Large intestine (tissue), 3 donors: ENCODE results near the gene FUOM. TPM values are rescaled to one million over a fixed set of nuclear protein-coding genes. Genes with fewer than 3 reads are reported as not detected.
A peak's percentile ranks its signal among the peaks of the same experiment; 100 is the strongest.

Experiments used
- DNase-seq, 2 donors: peaks; one replicate each; pipeline versions ENCODE4 v3.0.0 to v3.0.0-alpha.2; 2013
- H3K27ac ChIP-seq: one replicate; pipeline ENCODE4 v1.5.1; 2013; ENCODE audit warnings: low read length
- H3K27me3 ChIP-seq: 2 replicates; pipeline ENCODE4 v1.6.1; 2013; ENCODE audit warnings: low read length; ENCODE audit not compliant: control insufficient read depth, insufficient read depth
- H3K36me3 ChIP-seq: 2 replicates; pipeline ENCODE4 v1.6.1; 2013; ENCODE audit warnings: low read length; ENCODE audit not compliant: control insufficient read depth, insufficient read depth
- H3K4me1 ChIP-seq: one replicate; pipeline ENCODE4 v1.6.1; 2013; ENCODE audit warnings: low read length; ENCODE audit not compliant: control insufficient read depth, insufficient read depth
- H3K4me3 ChIP-seq: one replicate; pipeline ENCODE4 v1.5.1; 2013; ENCODE audit warnings: low read length
- H3K9me3 ChIP-seq: one replicate; pipeline ENCODE4 v1.6.1; 2013; ENCODE audit warnings: mild to moderate bottlenecking, low read depth, low read length, moderate library complexity; ENCODE audit not compliant: control insufficient read depth
- WGBS: methylation state at CpG from one replicate; pipeline ENCODE4 v1.1.5; 2013; ENCODE audit warnings: low lambda C conversion rate; ENCODE audit not compliant: insufficient coverage; 5-methylcytosine and 5-hydroxymethylcytosine counted together
- polyA plus RNA-seq: library from polyadenylated mRNA; unstranded; fragments of 120-200 nt; gene quantifications from one replicate; pipeline ENCODE4 v1.2.1, GENCODE V29; 2013

Gene FUOM
- polyA plus RNA-seq, 1 donor, result 56.9 TPM

- Histone ChIP-seq H3K4me1 (peaks cover 7% of the 10 kb centered on the region), H3K36me3 (peaks cover 64% of the 10 kb centered on the region), H3K27ac (no peak overlapping the region), H3K4me3 (no peak overlapping the region), H3K27me3 (no peaks in the 10 kb centered on the region), H3K9me3 (no peaks in the 10 kb centered on the region)
- WGBS, result no CpG with 5 or more reads among the region's 19 CpGs
- DNase-seq, result no peak
These were observed 41.3 kb upstream of the FUOM start for GRCh38 chr10:133399123-133399601.

- H3K4me1 ChIP-seq, result peaks cover 7% of the 10 kb centered on the region
- no peak overlapping the region for H3K27ac ChIP-seq
- no peaks in the 10 kb centered on the region for H3K27me3 ChIP-seq
- H3K9me3 ChIP-seq, result no peaks in the 10 kb centered on the region
- H3K4me3 ChIP-seq, result no peak overlapping the region
- H3K36me3 ChIP-seq, result peaks cover 57% of the 10 kb centered on the region
- DNase-seq, result no peak
- no CpG with 5 or more reads among the region's 7 CpGs for WGBS
These were observed 40.1 kb upstream of the FUOM start for GRCh38 chr10:133397938-133398337.

GRCh38 chr10:133396035-133396624, 38.3 kb upstream of the FUOM start:
- Histone ChIP-seq H3K27me3 (no peaks in the 10 kb centered on the region), H3K27ac (no peak overlapping the region), H3K4me1 (peaks cover 7% of the 10 kb centered on the region), H3K4me3 (no peak overlapping the region), H3K36me3 (peaks cover 44% of the 10 kb centered on the region), H3K9me3 (no peaks in the 10 kb centered on the region)
- WGBS, result no CpG with 5 or more reads among the region's 19 CpGs
- DNase-seq, result no peak

GRCh38 chr10:133394801-133395221, 37.0 kb upstream of the FUOM start:
- Histone ChIP-seq H3K27ac (peak overlapping the region; percentile 78), H3K36me3 (peaks cover 35% of the 10 kb centered on the region), H3K4me1 (peaks cover 7% of the 10 kb centered on the region), H3K9me3 (no peaks in the 10 kb centered on the region), H3K27me3 (no peaks in the 10 kb centered on the region), H3K4me3 (peak overlapping the region; percentile 82)
- DNase-seq, result peak in 1 of 2 donors; percentile 38
- no CpG with 5 or more reads among the region's 21 CpGs for WGBS

GRCh38 chr10:133394064-133394663, 36.3 kb upstream of the FUOM start, which contains the start of gene MTG1:
MTG1 (plus strand) TSS chr10:133394157; CDS start chr10:133394221, 64 bp downstream.
- H3K36me3 ChIP-seq, result peaks cover 34% of the 10 kb centered on the region
- no CpG with 5 or more reads among the region's 69 CpGs for WGBS
- peak within 1 kb of the TSS; percentile 82 for H3K4me3 ChIP-seq
- DNase-seq, result peak; percentile 96
- peak within 1 kb of the TSS; percentile 78 for H3K27ac ChIP-seq
- H3K27me3 ChIP-seq, result no peaks in the 10 kb centered on the region
- no peaks in the 10 kb centered on the region for H3K9me3 ChIP-seq
- peaks cover 7% of the 10 kb centered on the region for H3K4me1 ChIP-seq

GRCh38 chr10:133393401-133394063, 35.7 kb upstream of the FUOM start:
- 0% methylated on average over 1 of the region's 27 CpGs for WGBS
- DNase-seq, result no peak
- peaks cover 7% of the 10 kb centered on the region for H3K4me1 ChIP-seq
- no peaks in the 10 kb centered on the region for H3K9me3 ChIP-seq
- peak overlapping the region; percentile 33 for H3K27ac ChIP-seq
- H3K27me3 ChIP-seq, result no peaks in the 10 kb centered on the region
- H3K4me3 ChIP-seq, result peak overlapping the region; percentile 21
- peaks cover 31% of the 10 kb centered on the region for H3K36me3 ChIP-seq

GRCh38 chr10:133391761-133392518, 34.1 kb upstream of the FUOM start:
- H3K4me3 ChIP-seq, result no peak overlapping the region
- no CpG with 5 or more reads among the region's 12 CpGs for WGBS
- no peaks in the 10 kb centered on the region for H3K9me3 ChIP-seq
- no peak for DNase-seq
- H3K36me3 ChIP-seq, result peaks cover 22% of the 10 kb centered on the region
- H3K27me3 ChIP-seq, result no peaks in the 10 kb centered on the region
- no peak overlapping the region for H3K27ac ChIP-seq
- peaks cover 7% of the 10 kb centered on the region for H3K4me1 ChIP-seq

- no peak for DNase-seq
- Histone ChIP-seq H3K27me3 (no peaks in the 10 kb centered on the region), H3K4me3 (no peak overlapping the region), H3K9me3 (no peaks in the 10 kb centered on the region), H3K27ac (no peak overlapping the region), H3K36me3 (peaks cover 18% of the 10 kb centered on the region), H3K4me1 (peaks cover 7% of the 10 kb centered on the region)
- WGBS, result no CpG with 5 or more reads among the region's 12 CpGs
These were observed 33.4 kb upstream of the FUOM start for GRCh38 chr10:133391249-133391635.

GRCh38 chr10:133390597-133391248, 32.9 kb upstream of the FUOM start:
- no CpG with 5 or more reads among the region's 19 CpGs for WGBS
- no peak for DNase-seq
- Histone ChIP-seq H3K4me1 (peaks cover 7% of the 10 kb centered on the region), H3K4me3 (no peak overlapping the region), H3K36me3 (peaks cover 13% of the 10 kb centered on the region), H3K9me3 (no peaks in the 10 kb centered on the region), H3K27me3 (no peaks in the 10 kb centered on the region), H3K27ac (no peak overlapping the region)
